WERI-Rb-1 (cell line): ENCODE data around the gene RHOH.

Experiments used
- DNase-seq: peaks from one replicate; pipeline ENCODE4 v3.0.0-alpha.2; 2020
- H3K27ac ChIP-seq: fragments of 250-450 bp; sonication (Bioruptor Pico); 2 replicates; pipeline ENCODE4 v1.5.1; 2020; ENCODE audit warnings: mild to moderate bottlenecking, moderate library complexity
- H3K27me3 ChIP-seq: fragments of 250-450 bp; sonication (Bioruptor Pico); 2 replicates; pipeline ENCODE4 v1.5.1; 2021; ENCODE audit warnings: mild to moderate bottlenecking, low read depth, moderate library complexity; ENCODE audit not compliant: insufficient read depth, severe bottlenecking
- H3K36me3 ChIP-seq: fragments of 250-450 bp; sonication (Bioruptor Pico); 2 replicates; pipeline ENCODE4 v1.5.1; 2020; ENCODE audit warnings: mild to moderate bottlenecking, moderate library complexity
- H3K4me3 ChIP-seq: 2 replicates; pipeline ENCODE4 v1.5.1; 2011; ENCODE audit warnings: low read depth, mild to moderate bottlenecking, control low read depth, low read length
- H3K9me3 ChIP-seq: fragments of 250-450 bp; sonication (Bioruptor Pico); 2 replicates; pipeline ENCODE4 v1.5.1; 2021; ENCODE audit warnings: mild to moderate bottlenecking, moderate library complexity; ENCODE audit not compliant: severe bottlenecking
- CTCF ChIP-seq: IDR thresholded peaks from 2 replicates; pipeline ENCODE4 v1.5.1; 2011; ENCODE audit warnings: low read depth, mild to moderate bottlenecking, control low read depth, inconsistent platforms, low read length

The RHOH gene

GRCh38 chr4:40262861-40263260, 66.0 kb downstream of the RHOH start:
- H3K4me3 ChIP-seq: no peak overlapping the region
- no peaks in the 10 kb centered on the region for H3K27me3 ChIP-seq
- no peak for TF ChIP-seq CTCF
- DNase-seq: no peak
- no peaks in the 10 kb centered on the region for H3K9me3 ChIP-seq
- H3K36me3 ChIP-seq: no peaks in the 10 kb centered on the region
- no peak overlapping the region for H3K27ac ChIP-seq

- no peak overlapping the region for H3K4me3 ChIP-seq
- no peak overlapping the region for H3K27ac ChIP-seq
- no peaks in the 10 kb centered on the region for H3K27me3 ChIP-seq
- H3K36me3 ChIP-seq: no peaks in the 10 kb centered on the region
- DNase-seq: no peak
- H3K9me3 ChIP-seq: no peaks in the 10 kb centered on the region
- no peak for TF ChIP-seq CTCF
These were observed 67.7 kb downstream of the RHOH start for GRCh38 chr4:40264497-40264896.

GRCh38 chr4:40264995-40265909, 68.4 kb downstream of the RHOH start:
- no peaks in the 10 kb centered on the region for H3K36me3 ChIP-seq
- H3K27ac ChIP-seq: no peak overlapping the region
- no peak for DNase-seq

GRCh38 chr4:40265910-40266274, 69.1 kb downstream of the RHOH start:
- no peak overlapping the region for H3K4me3 ChIP-seq
- DNase-seq: no peak
- H3K9me3 ChIP-seq: no peaks in the 10 kb centered on the region
- no peak overlapping the region for H3K27ac ChIP-seq
- no peak for TF ChIP-seq CTCF
- no peaks in the 10 kb centered on the region for H3K36me3 ChIP-seq
- H3K27me3 ChIP-seq: no peaks in the 10 kb centered on the region

More at GRCh38 chr4:40264995-40265909, 68.4 kb downstream of the RHOH start:
- Histone ChIP-seq H3K27me3 (no peaks in the 10 kb centered on the region), H3K4me3 (no peak overlapping the region), H3K9me3 (no peaks in the 10 kb centered on the region)
- no peak for TF ChIP-seq CTCF

- H3K36me3 ChIP-seq: no peaks in the 10 kb centered on the region
- H3K27ac ChIP-seq: no peak overlapping the region
- H3K27me3 ChIP-seq: no peaks in the 10 kb centered on the region
- no peaks in the 10 kb centered on the region for H3K9me3 ChIP-seq
- no peak for DNase-seq
- TF ChIP-seq CTCF: no peak
- no peak overlapping the region for H3K4me3 ChIP-seq
These were observed 72.3 kb downstream of the RHOH start for GRCh38 chr4:40269133-40269532.
